ENCODE measurements around the gene WDTC1.

GRCh38 chr1:27241677-27242076, 7.2 kb downstream of the WDTC1 start:
- TF ChIP-seq POLR2A (IDR thresholded peaks at IDR 0.05) (no peak), POLR2AphosphoS5 (IDR thresholded peaks at IDR 0.05) (no peak)
- TF ChIP-seq, protein P1, sequence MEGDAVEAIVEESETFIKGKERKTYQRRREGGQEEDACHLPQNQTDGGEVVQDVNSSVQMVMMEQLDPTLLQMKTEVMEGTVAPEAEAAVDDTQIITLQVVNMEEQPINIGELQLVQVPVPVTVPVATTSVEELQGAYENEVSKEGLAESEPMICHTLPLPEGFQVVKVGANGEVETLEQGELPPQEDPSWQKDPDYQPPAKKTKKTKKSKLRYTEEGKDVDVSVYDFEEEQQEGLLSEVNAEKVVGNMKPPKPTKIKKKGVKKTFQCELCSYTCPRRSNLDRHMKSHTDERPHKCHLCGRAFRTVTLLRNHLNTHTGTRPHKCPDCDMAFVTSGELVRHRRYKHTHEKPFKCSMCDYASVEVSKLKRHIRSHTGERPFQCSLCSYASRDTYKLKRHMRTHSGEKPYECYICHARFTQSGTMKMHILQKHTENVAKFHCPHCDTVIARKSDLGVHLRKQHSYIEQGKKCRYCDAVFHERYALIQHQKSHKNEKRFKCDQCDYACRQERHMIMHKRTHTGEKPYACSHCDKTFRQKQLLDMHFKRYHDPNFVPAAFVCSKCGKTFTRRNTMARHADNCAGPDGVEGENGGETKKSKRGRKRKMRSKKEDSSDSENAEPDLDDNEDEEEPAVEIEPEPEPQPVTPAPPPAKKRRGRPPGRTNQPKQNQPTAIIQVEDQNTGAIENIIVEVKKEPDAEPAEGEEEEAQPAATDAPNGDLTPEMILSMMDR (IDR thresholded peaks at IDR 0.05 in 8 of 11, conservative IDR thresholded peaks at IDR 0.05 in 3 of 11) = no peak

Measured in spleen (tissue), 7 donors.